H1 (cell line): Measurements from ENCODE around the gene ASXL3.

ENCODE experiments used
- BCL11A ChIP-seq, 2 experiments: IDR thresholded peaks; one replicate each; pipeline ENCODE4 v1.6.1; 2011; ENCODE audit warnings: low read depth in 2 of 2, low read length in 2 of 2, mild to moderate bottlenecking in 2 of 2
- EZH2 ChIP-seq: fragments of 200-600 bp; sonication (generic); IDR thresholded peaks from 2 replicates; pipeline ENCODE4 v1.7.1; 2012; ENCODE audit warnings: low read depth, mild to moderate bottlenecking, moderate library complexity, low read length, inconsistent platforms; ENCODE audit not compliant: severe bottlenecking
- KDM4A ChIP-seq: IDR thresholded peaks from one replicate; pipeline ENCODE4 v1.7.1; 2012; ENCODE audit warnings: low read depth, mild to moderate bottlenecking, moderate library complexity, low read length, inconsistent platforms; ENCODE audit not compliant: severe bottlenecking
- POLR2AphosphoS5 ChIP-seq: IDR thresholded peaks from 2 replicates; pipeline ENCODE4 v1.6.1; 2011; ENCODE audit warnings: low read depth, low read length
- RAD21 ChIP-seq, 2 experiments: IDR thresholded peaks in 1 of 2; conservative IDR thresholded peaks in 1 of 2; 2 replicates each; pipeline ENCODE4 v1.6.1; 2011; ENCODE audit warnings: low read depth in 2 of 2, low read length in 2 of 2, improper control_type of control experiment in 1 of 2, inconsistent platforms in 1 of 2, mild to moderate bottlenecking in 1 of 2, moderate library complexity in 1 of 2
- RFX5 ChIP-seq: IDR thresholded peaks from 2 replicates; pipeline ENCODE4 v1.6.1; 2011; ENCODE audit warnings: low read depth, low read length, improper control_type of control experiment, borderline replicate concordance
- SP1 ChIP-seq: IDR thresholded peaks from 2 replicates; pipeline ENCODE4 v1.6.1; 2011; ENCODE audit warnings: low read depth, low read length
- TF ChIP-seq, protein P1 (sequence below), 3 experiments: IDR thresholded peaks; 1 replicate in 2 of 3; 2 replicates in 1 of 3; pipeline versions ENCODE4 v1.5.1 to v1.6.1; 2011; ENCODE audit warnings: low read length in 3 of 3, mild to moderate bottlenecking in 3 of 3, inconsistent platforms in 2 of 3, low read depth in 1 of 3, moderate library complexity in 1 of 3; ENCODE audit not compliant: insufficient read depth in 1 of 3; ENCODE audit errors: control extremely low read depth in 1 of 3

DNA sequence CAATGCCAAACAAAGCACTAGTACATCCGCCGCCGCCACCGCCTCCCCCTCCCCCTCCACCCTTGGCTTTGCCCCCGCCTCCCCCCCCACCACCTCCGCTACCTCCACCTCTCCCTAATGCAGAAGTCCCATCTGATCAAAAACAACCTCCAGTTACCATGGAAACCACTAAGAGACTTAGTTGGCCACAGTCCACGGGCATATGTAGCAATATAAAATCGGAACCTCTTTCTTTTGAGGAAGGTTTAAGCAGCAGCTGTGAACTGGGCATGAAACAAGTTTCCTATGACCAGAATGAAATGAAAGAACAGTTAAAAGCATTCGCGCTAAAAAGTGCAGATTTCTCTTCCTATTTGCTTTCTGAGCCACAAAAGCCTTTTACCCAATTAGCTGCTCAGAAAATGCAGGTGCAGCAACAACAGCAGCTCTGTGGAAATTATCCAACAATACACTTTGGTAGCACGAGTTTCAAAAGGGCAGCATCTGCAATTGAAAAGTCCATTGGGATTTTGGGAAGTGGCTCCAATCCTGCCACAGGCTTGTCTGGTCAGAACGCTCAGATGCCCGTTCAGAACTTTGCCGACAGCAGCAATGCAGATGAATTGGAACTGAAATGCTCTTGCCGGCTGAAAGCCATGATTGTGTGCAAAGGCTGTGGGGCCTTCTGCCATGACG is 168.0 kb downstream of the ASXL3 start:
- TF ChIP-seq SP1: no peak
- TF ChIP-seq EZH2: no peak
- no peak for TF ChIP-seq RFX5
- TF ChIP-seq POLR2AphosphoS5: no peak
- TF ChIP-seq, protein P1, sequence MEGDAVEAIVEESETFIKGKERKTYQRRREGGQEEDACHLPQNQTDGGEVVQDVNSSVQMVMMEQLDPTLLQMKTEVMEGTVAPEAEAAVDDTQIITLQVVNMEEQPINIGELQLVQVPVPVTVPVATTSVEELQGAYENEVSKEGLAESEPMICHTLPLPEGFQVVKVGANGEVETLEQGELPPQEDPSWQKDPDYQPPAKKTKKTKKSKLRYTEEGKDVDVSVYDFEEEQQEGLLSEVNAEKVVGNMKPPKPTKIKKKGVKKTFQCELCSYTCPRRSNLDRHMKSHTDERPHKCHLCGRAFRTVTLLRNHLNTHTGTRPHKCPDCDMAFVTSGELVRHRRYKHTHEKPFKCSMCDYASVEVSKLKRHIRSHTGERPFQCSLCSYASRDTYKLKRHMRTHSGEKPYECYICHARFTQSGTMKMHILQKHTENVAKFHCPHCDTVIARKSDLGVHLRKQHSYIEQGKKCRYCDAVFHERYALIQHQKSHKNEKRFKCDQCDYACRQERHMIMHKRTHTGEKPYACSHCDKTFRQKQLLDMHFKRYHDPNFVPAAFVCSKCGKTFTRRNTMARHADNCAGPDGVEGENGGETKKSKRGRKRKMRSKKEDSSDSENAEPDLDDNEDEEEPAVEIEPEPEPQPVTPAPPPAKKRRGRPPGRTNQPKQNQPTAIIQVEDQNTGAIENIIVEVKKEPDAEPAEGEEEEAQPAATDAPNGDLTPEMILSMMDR (IDR thresholded peaks at IDR 0.05; ENCODE audit: control extremely low read depth in 1 of 3, insufficient read depth in 1 of 3, low read depth in 1 of 3, low read length in 3 of 3): no peak
- no peak for TF ChIP-seq RAD21 (IDR thresholded peaks at IDR 0.05 in 1 of 2, conservative IDR thresholded peaks at IDR 0.05 in 1 of 2; ENCODE audit: low read depth in 2 of 2, low read length in 2 of 2)
- TF ChIP-seq KDM4A: no peak
- TF ChIP-seq BCL11A (IDR thresholded peaks at IDR 0.05; ENCODE audit: low read depth in 2 of 2, low read length in 2 of 2): no peak
